ENCODE measurements around the gene SMIM9. TPM values are rescaled to one million over a fixed set of nuclear protein-coding genes. Genes with fewer than 3 reads are reported as not detected.
A peak's percentile ranks its signal among the peaks of the same experiment; 100 is the strongest.

Gene SMIM9
- total RNA-seq, 1 experiment from 2014 or later: not detected

DNA sequence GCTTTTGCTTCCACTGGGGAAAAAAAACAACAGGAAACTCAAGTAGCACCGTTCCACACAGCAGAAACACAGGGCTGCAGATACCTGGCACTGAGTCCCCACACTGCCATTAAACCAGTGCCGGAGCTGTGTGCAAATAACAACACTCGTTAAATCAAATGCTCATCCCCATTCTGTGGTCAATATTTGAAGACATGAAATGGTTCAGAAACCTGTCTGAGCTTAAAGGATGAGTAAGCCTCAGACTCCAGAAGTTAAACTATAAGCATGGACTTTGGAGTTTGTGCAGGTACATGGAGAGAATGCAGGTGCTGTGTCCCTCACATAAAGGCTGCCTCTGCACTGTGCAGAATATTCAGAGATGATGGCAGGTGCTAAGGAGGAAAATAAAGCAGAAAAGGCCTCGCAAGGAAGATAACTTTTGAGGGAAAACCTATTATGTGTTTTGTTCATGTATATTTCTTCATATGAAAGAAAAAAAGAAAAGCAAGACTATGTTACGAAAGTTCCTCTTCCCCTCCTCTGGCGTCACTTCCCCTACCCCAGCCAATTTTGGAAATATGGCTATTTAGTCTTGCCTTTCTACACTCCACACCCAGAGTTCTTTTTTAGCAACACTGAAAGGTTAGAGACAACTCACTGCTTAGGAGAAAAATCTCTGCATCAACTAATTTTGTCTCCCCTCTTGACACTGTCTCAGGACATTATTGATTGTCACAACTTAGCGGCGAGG, 33.8 kb downstream of the SMIM9 start:
- H3K9me3 ChIP-seq (ENCODE audit: low read length): no peaks in the 10 kb centered on the region
- H2AFZ ChIP-seq (ENCODE audit: low read length): peak overlapping the region; percentile 53; the same call in 1 of the 2 replicates
- H3K27ac ChIP-seq (ENCODE audit: low read length): no peak overlapping the region
- H3K4me2 ChIP-seq (ENCODE audit: low read depth, low read length, poor library complexity, severe bottlenecking): no peak overlapping the region
- H3K79me2 ChIP-seq (ENCODE audit: low read length): no peaks in the 10 kb centered on the region
- no peaks in the 10 kb centered on the region for H3K9me2 ChIP-seq (replicated peaks; ENCODE audit: insufficient read depth, low read length)
- no peaks in the 10 kb centered on the region for H3K27me3 ChIP-seq (ENCODE audit: low read length)
- H3K36me3 ChIP-seq (ENCODE audit: insufficient read depth, low read length): no peaks in the 10 kb centered on the region
- no peak overlapping the region for H3K9ac ChIP-seq (ENCODE audit: low read length)
- peaks cover 11% of the 10 kb centered on the region for H3K4me1 ChIP-seq (ENCODE audit: low read length)
- DNase-seq: no peak
- no peaks in the 10 kb centered on the region for H4K20me1 ChIP-seq (ENCODE audit: insufficient read depth, low read depth, low read length)
- H3K4me3 ChIP-seq (ENCODE audit: low read length): no peak overlapping the region

GRCh38 chrX:154799556-154800348, 34.7 kb downstream of the SMIM9 start:
- no peaks in the 10 kb centered on the region for H3K9me2 ChIP-seq (replicated peaks; ENCODE audit: insufficient read depth, low read length)
- peaks cover 4% of the 10 kb centered on the region for H3K4me1 ChIP-seq (ENCODE audit: low read length)
- DNase-seq: no peak
- no peaks in the 10 kb centered on the region for H3K36me3 ChIP-seq (ENCODE audit: insufficient read depth, low read length)
- H3K4me3 ChIP-seq (ENCODE audit: low read length): no peak overlapping the region
- H3K27me3 ChIP-seq (ENCODE audit: low read length): no peaks in the 10 kb centered on the region
- no peaks in the 10 kb centered on the region for H3K79me2 ChIP-seq (ENCODE audit: low read length)
- no peak overlapping the region for H3K9ac ChIP-seq (ENCODE audit: low read length)
- H3K9me3 ChIP-seq (ENCODE audit: low read length): no peaks in the 10 kb centered on the region
- H2AFZ ChIP-seq (ENCODE audit: low read length): no peak overlapping the region
- no peak overlapping the region for H3K27ac ChIP-seq (ENCODE audit: low read length)
- no peaks in the 10 kb centered on the region for H4K20me1 ChIP-seq (ENCODE audit: insufficient read depth, low read depth, low read length)
- no peak overlapping the region for H3K4me2 ChIP-seq (ENCODE audit: low read depth, low read length, poor library complexity, severe bottlenecking)

GRCh38 chrX:154797006-154797405, 37.5 kb downstream of the SMIM9 start:
- H4K20me1 ChIP-seq (ENCODE audit: insufficient read depth, low read depth, low read length): no peaks in the 10 kb centered on the region
- DNase-seq: no peak
- no peaks in the 10 kb centered on the region for H3K9me2 ChIP-seq (replicated peaks; ENCODE audit: insufficient read depth, low read length)
- no peaks in the 10 kb centered on the region for H3K36me3 ChIP-seq (ENCODE audit: insufficient read depth, low read length)
- H3K4me3 ChIP-seq (ENCODE audit: low read length): no peak overlapping the region
- H3K79me2 ChIP-seq (ENCODE audit: low read length): no peaks in the 10 kb centered on the region
- no peak overlapping the region for H3K9ac ChIP-seq (ENCODE audit: low read length)
- H2AFZ ChIP-seq (ENCODE audit: low read length): no peak overlapping the region
- H3K4me1 ChIP-seq (ENCODE audit: low read length): peaks cover 4% of the 10 kb centered on the region
- no peaks in the 10 kb centered on the region for H3K27me3 ChIP-seq (ENCODE audit: low read length)
- H3K27ac ChIP-seq (ENCODE audit: low read length): no peak overlapping the region
- H3K4me2 ChIP-seq (ENCODE audit: low read depth, low read length, poor library complexity, severe bottlenecking): no peak overlapping the region
- no peaks in the 10 kb centered on the region for H3K9me3 ChIP-seq (ENCODE audit: low read length)

DNA sequence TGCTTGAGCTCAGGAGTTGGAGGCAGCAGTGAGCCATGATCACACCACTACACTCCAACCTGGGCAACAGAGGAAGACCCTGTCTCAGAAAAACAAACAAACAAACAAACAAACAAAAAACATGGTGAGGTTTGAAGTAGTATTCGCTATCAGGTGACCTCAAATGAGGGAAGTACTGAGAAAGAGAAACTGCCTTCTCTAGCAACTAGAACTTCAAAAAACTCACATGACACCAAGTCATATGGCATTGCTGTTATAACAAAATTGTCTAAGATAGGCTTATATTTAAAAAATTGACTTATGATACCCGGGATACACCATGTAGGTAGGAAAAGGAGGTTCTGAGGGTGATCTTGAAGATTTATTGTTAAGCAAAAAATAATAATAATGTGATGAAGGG, 39.4 kb downstream of the SMIM9 start:
- Histone ChIP-seq H4K20me1 (ENCODE audit: insufficient read depth, low read depth, low read length) (no peaks in the 10 kb centered on the region), H3K4me2 (ENCODE audit: low read depth, low read length, poor library complexity, severe bottlenecking) (no peak overlapping the region), H3K27ac (ENCODE audit: low read length) (no peak overlapping the region), H2AFZ (ENCODE audit: low read length) (no peak overlapping the region), H3K9me2 (replicated peaks; ENCODE audit: insufficient read depth, low read length) (no peaks in the 10 kb centered on the region), H3K9ac (ENCODE audit: low read length) (no peak overlapping the region), H3K9me3 (ENCODE audit: low read length) (no peaks in the 10 kb centered on the region), H3K27me3 (ENCODE audit: low read length) (no peaks in the 10 kb centered on the region), H3K4me3 (ENCODE audit: low read length) (no peak overlapping the region), H3K79me2 (ENCODE audit: low read length) (no peaks in the 10 kb centered on the region), H3K36me3 (ENCODE audit: insufficient read depth, low read length) (no peaks in the 10 kb centered on the region), H3K4me1 (ENCODE audit: low read length) (no peaks in the 10 kb centered on the region)
- no peak for DNase-seq

GRCh38 chrX:154793084-154793795, 41.2 kb downstream of the SMIM9 start:
- Histone ChIP-seq H3K79me2 (ENCODE audit: low read length) (no peaks in the 10 kb centered on the region), H3K27me3 (ENCODE audit: low read length) (no peaks in the 10 kb centered on the region), H3K9me2 (replicated peaks; ENCODE audit: insufficient read depth, low read length) (no peaks in the 10 kb centered on the region), H3K9ac (ENCODE audit: low read length) (no peak overlapping the region), H3K9me3 (ENCODE audit: low read length) (no peaks in the 10 kb centered on the region), H3K4me3 (ENCODE audit: low read length) (no peak overlapping the region), H3K4me2 (ENCODE audit: low read depth, low read length, poor library complexity, severe bottlenecking) (no peak overlapping the region), H3K36me3 (ENCODE audit: insufficient read depth, low read length) (no peaks in the 10 kb centered on the region), H2AFZ (ENCODE audit: low read length) (no peak overlapping the region), H3K4me1 (ENCODE audit: low read length) (no peaks in the 10 kb centered on the region), H4K20me1 (ENCODE audit: insufficient read depth, low read depth, low read length) (no peaks in the 10 kb centered on the region), H3K27ac (ENCODE audit: low read length) (no peak overlapping the region)
- no peak for DNase-seq

DNA sequence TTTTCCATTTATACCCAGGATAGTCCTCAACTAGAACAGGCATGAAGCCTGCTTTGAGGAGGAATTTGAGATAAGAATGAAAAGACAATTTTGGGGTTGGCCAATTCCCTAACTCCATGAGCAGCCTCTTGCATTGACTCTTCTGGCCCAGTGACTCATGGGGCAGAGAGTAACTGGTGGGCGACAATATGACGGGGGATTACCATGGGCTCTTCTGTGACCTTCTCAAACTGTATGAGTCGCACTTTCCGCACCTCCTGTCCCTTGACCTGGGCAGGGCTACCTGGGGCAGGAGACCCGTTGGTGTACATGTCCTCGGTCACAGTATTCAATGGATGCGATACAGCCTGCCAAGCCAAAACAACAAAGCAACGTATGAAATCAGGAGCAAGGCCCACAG, 42.5 kb downstream of the SMIM9 start:
- H3K27me3 ChIP-seq (ENCODE audit: low read length): no peaks in the 10 kb centered on the region
- H3K4me1 ChIP-seq (ENCODE audit: low read length): no peaks in the 10 kb centered on the region
- no peaks in the 10 kb centered on the region for H3K9me2 ChIP-seq (replicated peaks; ENCODE audit: insufficient read depth, low read length)
- DNase-seq: no peak
- H4K20me1 ChIP-seq (ENCODE audit: insufficient read depth, low read depth, low read length): no peaks in the 10 kb centered on the region
- no peak overlapping the region for H3K9ac ChIP-seq (ENCODE audit: low read length)
- no peaks in the 10 kb centered on the region for H3K9me3 ChIP-seq (ENCODE audit: low read length)
- no peak overlapping the region for H3K4me3 ChIP-seq (ENCODE audit: low read length)
- H2AFZ ChIP-seq (ENCODE audit: low read length): no peak overlapping the region
- no peaks in the 10 kb centered on the region for H3K36me3 ChIP-seq (ENCODE audit: insufficient read depth, low read length)
- H3K79me2 ChIP-seq (ENCODE audit: low read length): no peaks in the 10 kb centered on the region
- no peak overlapping the region for H3K27ac ChIP-seq (ENCODE audit: low read length)
- no peak overlapping the region for H3K4me2 ChIP-seq (ENCODE audit: low read depth, low read length, poor library complexity, severe bottlenecking)

GRCh38 chrX:154791467-154791866, 43.0 kb downstream of the SMIM9 start:
- no peak overlapping the region for H2AFZ ChIP-seq (ENCODE audit: low read length)
- no peaks in the 10 kb centered on the region for H3K4me1 ChIP-seq (ENCODE audit: low read length)
- H3K4me2 ChIP-seq (ENCODE audit: low read depth, low read length, poor library complexity, severe bottlenecking): no peak overlapping the region
- H3K9me2 ChIP-seq (replicated peaks; ENCODE audit: insufficient read depth, low read length): no peaks in the 10 kb centered on the region
- no peak overlapping the region for H3K27ac ChIP-seq (ENCODE audit: low read length)
- H3K79me2 ChIP-seq (ENCODE audit: low read length): no peaks in the 10 kb centered on the region
- no peaks in the 10 kb centered on the region for H3K9me3 ChIP-seq (ENCODE audit: low read length)
- H3K36me3 ChIP-seq (ENCODE audit: insufficient read depth, low read length): no peaks in the 10 kb centered on the region
- no peaks in the 10 kb centered on the region for H4K20me1 ChIP-seq (ENCODE audit: insufficient read depth, low read depth, low read length)
- no peaks in the 10 kb centered on the region for H3K27me3 ChIP-seq (ENCODE audit: low read length)
- DNase-seq: no peak
- H3K9ac ChIP-seq (ENCODE audit: low read length): no peak overlapping the region
- no peak overlapping the region for H3K4me3 ChIP-seq (ENCODE audit: low read length)

GRCh38 chrX:154785716-154786115, 48.7 kb downstream of the SMIM9 start:
- no peaks in the 10 kb centered on the region for H3K9me2 ChIP-seq (replicated peaks; ENCODE audit: insufficient read depth, low read length)
- no peak overlapping the region for H3K4me3 ChIP-seq (ENCODE audit: low read length)
- H3K36me3 ChIP-seq (ENCODE audit: insufficient read depth, low read length): no peaks in the 10 kb centered on the region
- H3K9me3 ChIP-seq (ENCODE audit: low read length): no peaks in the 10 kb centered on the region
- H3K27ac ChIP-seq (ENCODE audit: low read length): no peak overlapping the region
- H4K20me1 ChIP-seq (ENCODE audit: insufficient read depth, low read depth, low read length): no peaks in the 10 kb centered on the region
- H3K27me3 ChIP-seq (ENCODE audit: low read length): no peaks in the 10 kb centered on the region
- no peak overlapping the region for H3K9ac ChIP-seq (ENCODE audit: low read length)
- DNase-seq: no peak
- no peak overlapping the region for H3K4me2 ChIP-seq (ENCODE audit: low read depth, low read length, poor library complexity, severe bottlenecking)
- H3K4me1 ChIP-seq (ENCODE audit: low read length): peaks cover 6% of the 10 kb centered on the region; the same call in 1 of the 2 replicates
- no peak overlapping the region for H2AFZ ChIP-seq (ENCODE audit: low read length)
- no peaks in the 10 kb centered on the region for H3K79me2 ChIP-seq (ENCODE audit: low read length)
